ENCODE results near the gene FCER1A.

FCER1A gene

DNA sequence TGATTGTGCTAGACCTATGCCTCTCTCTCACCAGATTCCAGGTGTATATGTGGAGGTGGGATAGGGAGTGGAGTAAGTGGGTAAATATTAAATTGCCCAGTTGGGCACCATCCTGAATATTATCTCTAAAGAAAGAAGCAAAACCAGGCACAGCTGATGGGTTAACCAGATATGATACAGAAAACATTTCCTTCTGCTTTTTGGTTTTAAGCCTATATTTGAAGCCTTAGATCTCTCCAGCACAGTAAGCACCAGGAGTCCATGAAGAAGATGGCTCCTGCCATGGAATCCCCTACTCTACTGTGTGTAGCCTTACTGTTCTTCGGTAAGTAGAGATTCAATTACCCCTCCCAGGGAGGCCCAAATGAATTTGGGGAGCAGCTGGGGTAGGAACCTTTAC is at the start of gene FCER1A:
Gene FCER1A, plus strand, starts transcription at position 242 of the 400 bp plus-strand sequence. Its CDS starts 29 bp downstream, at position 271.
- Mint-ChIP-seq H3K36me3 (ENCODE audit: low read depth) (peaks cover 39% of the 10 kb centered on the region), H3K9me3 (no peaks in the 10 kb centered on the region), H3K4me1 (ENCODE audit: low read depth) (peaks cover 55% of the 10 kb centered on the region), H3K4me3 (peak within 1 kb of the TSS; percentile 81), H3K27ac (peak within 1 kb of the TSS; percentile 71), H3K27me3 (peaks cover 3% of the 10 kb centered on the region)
- intact Hi-C loops (cut with micrococcal nuclease): loop anchor here (10.0 kb wide), 1 partner anchor 57 kb away; no protein-coding TSS in a partner anchor

DNA sequence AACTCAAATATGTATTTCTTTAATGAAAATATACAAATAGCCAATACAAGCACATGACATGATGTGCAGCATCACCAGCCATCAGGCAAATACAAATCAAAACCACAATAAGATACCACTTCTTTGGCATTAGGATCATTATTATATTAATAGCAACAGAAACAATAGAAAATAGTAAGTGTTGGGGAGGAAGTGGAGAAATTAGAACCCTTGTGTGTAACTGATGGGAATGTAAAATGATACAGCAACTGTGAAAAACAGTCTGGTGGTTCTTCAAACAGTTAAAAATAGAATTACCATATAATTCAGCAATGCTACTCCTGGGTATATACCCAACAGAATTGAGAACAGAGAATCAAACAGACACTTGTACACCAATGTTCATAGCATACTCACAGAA is 40.8 kb upstream of the FCER1A start:
- no peak overlapping the region for H3K4me3 Mint-ChIP-seq
- H3K36me3 Mint-ChIP-seq (ENCODE audit: low read depth): no peaks in the 10 kb centered on the region
- intact Hi-C loops (cut with micrococcal nuclease): no loop called here
- peaks cover 8% of the 10 kb centered on the region for H3K4me1 Mint-ChIP-seq (ENCODE audit: low read depth)
- H3K27me3 Mint-ChIP-seq: no peaks in the 10 kb centered on the region
- H3K27ac Mint-ChIP-seq: no peak overlapping the region
- H3K9me3 Mint-ChIP-seq: peaks cover 15% of the 10 kb centered on the region

DNA sequence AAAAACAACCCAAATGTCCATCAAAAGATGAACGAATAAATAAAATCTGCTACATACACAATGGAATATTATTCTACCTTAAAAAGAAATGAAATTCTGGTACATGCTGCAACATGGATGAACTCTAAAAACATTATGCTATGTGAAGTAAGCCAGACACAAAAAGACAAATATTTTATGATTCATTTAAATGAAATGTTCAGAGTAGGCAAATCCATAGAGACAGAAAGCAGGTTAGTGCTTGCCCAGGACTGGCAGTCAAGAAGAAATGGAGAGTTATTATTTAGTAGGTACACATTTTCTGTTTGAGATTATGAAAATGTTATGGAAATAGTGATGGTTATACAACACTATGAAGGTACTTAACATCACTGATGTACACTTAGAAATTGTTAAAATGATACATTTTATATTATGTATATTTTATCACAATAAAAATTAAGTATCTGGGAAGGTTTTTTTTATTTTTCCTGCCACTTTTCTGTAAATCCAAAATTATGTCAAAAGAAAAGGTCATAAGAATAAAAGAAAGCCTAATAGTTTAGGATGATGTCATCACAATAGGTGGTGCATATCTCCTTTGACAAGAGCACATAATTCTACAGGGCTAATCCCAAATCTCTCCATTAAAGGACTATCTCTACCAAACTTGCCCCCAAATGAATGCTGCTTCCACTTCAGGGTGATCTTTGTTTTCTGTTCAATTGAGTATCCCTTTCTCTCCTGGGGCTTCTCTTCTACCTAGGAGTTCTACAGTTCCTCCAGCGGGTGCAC is 40.2 kb upstream of the FCER1A start:
- Mint-ChIP-seq H3K4me1 (ENCODE audit: low read depth) (peaks cover 14% of the 10 kb centered on the region), H3K27ac (no peak overlapping the region), H3K4me3 (no peak overlapping the region), H3K36me3 (ENCODE audit: low read depth) (no peaks in the 10 kb centered on the region), H3K9me3 (peaks cover 9% of the 10 kb centered on the region), H3K27me3 (no peaks in the 10 kb centered on the region)
- intact Hi-C loops (cut with micrococcal nuclease): no loop called here

DNA sequence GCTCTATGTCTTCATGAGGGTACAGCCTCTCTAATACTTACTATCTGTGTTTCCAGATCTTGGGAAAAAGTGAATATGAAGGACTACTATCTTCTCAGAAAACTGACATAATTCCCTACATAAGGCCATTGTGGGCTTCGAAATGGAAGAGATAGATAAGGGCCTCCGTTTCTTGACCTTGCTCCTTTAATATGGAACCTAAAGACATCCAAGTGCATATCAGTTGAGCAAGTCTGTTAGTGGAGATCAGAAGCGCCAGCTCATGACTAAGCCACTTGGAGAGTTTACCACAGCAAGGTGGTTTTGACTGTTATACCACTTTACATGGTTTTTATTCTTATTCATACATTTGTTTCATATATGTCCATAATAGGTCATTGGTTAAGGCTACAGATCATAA is 35.3 kb upstream of the FCER1A start:
- Mint-ChIP-seq H3K27ac (no peak overlapping the region), H3K27me3 (no peaks in the 10 kb centered on the region), H3K4me3 (no peak overlapping the region), H3K36me3 (ENCODE audit: low read depth) (no peaks in the 10 kb centered on the region), H3K9me3 (peaks cover 24% of the 10 kb centered on the region), H3K4me1 (ENCODE audit: low read depth) (peaks cover 24% of the 10 kb centered on the region)
- intact Hi-C loops (cut with micrococcal nuclease): no loop called here

DNA sequence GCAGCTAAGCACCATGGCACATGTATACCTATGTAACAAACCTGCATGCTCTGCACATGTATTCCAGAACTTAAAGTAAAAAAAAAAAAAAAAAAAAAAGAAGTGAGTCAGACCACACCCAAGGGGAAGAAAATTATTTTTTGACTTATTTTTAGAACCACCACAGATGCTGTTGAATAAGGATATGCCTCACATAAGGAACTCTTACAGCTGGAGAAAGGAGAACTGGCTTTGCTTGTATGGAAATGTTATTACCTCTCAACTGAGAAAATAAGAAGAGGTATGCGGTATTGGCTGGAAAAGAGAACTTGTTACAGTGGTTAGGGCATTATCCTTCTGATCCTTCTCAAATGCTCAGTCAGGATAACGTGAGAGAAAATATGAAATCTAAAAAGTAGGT is 27.5 kb upstream of the FCER1A start:
- H3K9me3 Mint-ChIP-seq: peaks cover 34% of the 10 kb centered on the region
- peaks cover 15% of the 10 kb centered on the region for H3K36me3 Mint-ChIP-seq (ENCODE audit: low read depth)
- H3K4me3 Mint-ChIP-seq: no peak overlapping the region
- intact Hi-C loops (cut with micrococcal nuclease): no loop called here
- peak overlapping the region; percentile 23 for H3K27ac Mint-ChIP-seq
- no peaks in the 10 kb centered on the region for H3K27me3 Mint-ChIP-seq
- peaks cover 79% of the 10 kb centered on the region for H3K4me1 Mint-ChIP-seq (ENCODE audit: low read depth)

DNA sequence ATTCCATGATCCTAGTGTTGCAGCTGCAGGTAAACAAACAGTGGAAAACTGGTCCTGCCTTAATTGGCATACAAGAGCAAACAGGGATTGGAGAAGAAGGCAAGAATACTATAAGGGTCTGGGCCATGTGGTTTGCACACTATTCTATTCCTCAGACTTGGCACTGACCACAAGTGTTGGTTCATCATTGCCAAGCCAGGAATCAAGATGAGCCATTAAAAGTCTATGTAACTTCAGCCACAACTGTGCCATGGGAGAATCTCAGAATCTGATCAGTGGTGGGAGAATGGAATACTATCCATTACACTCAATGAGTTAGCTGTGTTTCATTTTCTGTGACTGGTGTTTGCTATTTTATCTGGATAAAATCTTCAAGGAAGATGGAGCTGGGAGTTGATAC is 26.2 kb upstream of the FCER1A start:
- Mint-ChIP-seq H3K27ac (peak overlapping the region; percentile 23), H3K9me3 (peaks cover 25% of the 10 kb centered on the region), H3K4me1 (ENCODE audit: low read depth) (peaks cover 84% of the 10 kb centered on the region), H3K27me3 (no peaks in the 10 kb centered on the region), H3K4me3 (no peak overlapping the region), H3K36me3 (ENCODE audit: low read depth) (peaks cover 18% of the 10 kb centered on the region)
- intact Hi-C loops (cut with micrococcal nuclease): no loop called here

DNA sequence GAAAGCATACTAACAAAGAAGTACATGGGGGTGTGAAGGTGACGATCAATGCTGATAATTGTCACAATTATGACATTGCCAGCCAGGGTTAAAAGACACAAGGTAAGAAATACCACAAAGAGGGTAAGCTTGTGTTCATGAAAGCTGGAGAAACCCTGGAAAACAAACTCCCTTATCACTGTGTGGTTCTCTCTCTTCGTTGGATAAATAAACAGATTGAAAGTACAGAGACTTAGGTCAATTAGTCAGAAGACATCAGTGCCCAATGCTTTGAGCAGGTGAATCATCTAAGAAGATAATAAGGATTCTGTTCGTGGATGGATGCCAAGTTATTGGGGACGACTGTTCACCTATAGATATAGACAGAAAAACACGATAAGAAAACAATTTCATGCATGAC is 22.4 kb upstream of the FCER1A start:
- H3K4me3 Mint-ChIP-seq: no peak overlapping the region
- intact Hi-C loops (cut with micrococcal nuclease): no loop called here
- peaks cover 12% of the 10 kb centered on the region for H3K36me3 Mint-ChIP-seq (ENCODE audit: low read depth)
- H3K9me3 Mint-ChIP-seq: peaks cover 14% of the 10 kb centered on the region
- peak overlapping the region; percentile 65 for H3K27ac Mint-ChIP-seq
- H3K27me3 Mint-ChIP-seq: no peaks in the 10 kb centered on the region
- peaks cover 70% of the 10 kb centered on the region for H3K4me1 Mint-ChIP-seq (ENCODE audit: low read depth)

DNA sequence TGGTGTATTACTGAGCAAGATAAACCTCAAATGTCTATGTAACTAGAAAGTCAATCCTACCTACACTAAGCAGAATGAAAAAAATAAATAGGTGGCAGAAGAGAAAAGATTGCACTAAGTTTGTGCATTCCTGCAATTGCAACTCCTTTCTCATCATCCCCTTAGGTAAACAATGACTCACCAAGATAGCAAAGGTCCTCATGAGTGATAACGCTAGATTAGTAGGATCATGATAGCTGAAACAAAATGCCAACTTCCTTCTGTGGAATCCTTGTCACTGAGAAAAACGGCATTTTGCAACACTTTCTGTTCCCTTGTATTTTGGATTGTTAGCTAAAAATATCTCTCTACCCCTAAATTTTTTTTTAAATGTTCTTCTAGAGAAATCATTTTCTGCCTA is 20.0 kb upstream of the FCER1A start:
- intact Hi-C loops (cut with micrococcal nuclease): no loop called here
- H3K9me3 Mint-ChIP-seq: peaks cover 14% of the 10 kb centered on the region
- H3K36me3 Mint-ChIP-seq (ENCODE audit: low read depth): peaks cover 12% of the 10 kb centered on the region
- H3K4me1 Mint-ChIP-seq (ENCODE audit: low read depth): peaks cover 51% of the 10 kb centered on the region
- peak overlapping the region; percentile 70 for H3K27ac Mint-ChIP-seq
- H3K4me3 Mint-ChIP-seq: peak overlapping the region; percentile 26
- no peaks in the 10 kb centered on the region for H3K27me3 Mint-ChIP-seq

DNA sequence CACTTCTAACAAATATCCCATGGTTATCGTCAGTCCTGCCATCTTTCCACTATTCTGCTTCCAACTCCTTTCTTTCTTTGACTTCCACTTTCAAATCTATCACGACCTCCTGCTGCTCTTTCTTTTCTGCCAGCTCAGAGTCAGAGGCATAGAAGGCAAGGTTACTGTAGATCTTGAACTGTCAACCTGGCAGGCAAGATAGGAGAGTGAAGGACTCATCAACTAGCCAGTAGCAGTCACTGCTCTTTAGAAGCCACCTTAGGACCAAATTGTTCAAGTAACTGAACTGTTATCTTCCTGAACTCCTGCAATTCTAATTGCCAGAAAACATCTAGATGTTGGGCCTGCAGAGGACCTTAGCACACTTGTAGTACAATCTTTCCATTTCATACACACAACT is 13.1 kb upstream of the FCER1A start:
- Mint-ChIP-seq H3K4me3 (no peak overlapping the region), H3K27ac (no peak overlapping the region), H3K27me3 (no peaks in the 10 kb centered on the region), H3K36me3 (ENCODE audit: low read depth) (no peaks in the 10 kb centered on the region), H3K4me1 (ENCODE audit: low read depth) (peaks cover 47% of the 10 kb centered on the region), H3K9me3 (no peaks in the 10 kb centered on the region)
- intact Hi-C loops (cut with micrococcal nuclease): no loop called here

DNA sequence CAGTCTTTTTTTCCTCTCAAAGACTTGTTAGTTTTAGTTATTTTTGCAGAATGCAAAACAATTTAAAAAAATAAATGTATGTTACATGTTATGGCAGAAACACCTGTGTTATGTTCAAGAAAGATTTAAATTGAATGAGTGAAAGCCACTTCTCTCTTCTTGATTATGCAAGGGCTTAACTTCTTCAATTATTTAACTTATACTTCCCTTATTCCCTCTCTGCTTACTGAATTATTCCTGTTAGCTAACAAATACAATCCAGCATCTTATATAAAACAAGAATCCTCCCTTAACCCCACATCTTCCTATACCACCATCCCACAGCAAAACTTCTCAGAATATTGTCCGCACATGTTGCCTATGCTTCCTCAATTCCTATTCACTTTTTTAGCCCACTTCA is 10.7 kb upstream of the FCER1A start:
- no peaks in the 10 kb centered on the region for H3K36me3 Mint-ChIP-seq (ENCODE audit: low read depth)
- H3K9me3 Mint-ChIP-seq: no peaks in the 10 kb centered on the region
- peak overlapping the region; percentile 30 for H3K4me3 Mint-ChIP-seq

DNA sequence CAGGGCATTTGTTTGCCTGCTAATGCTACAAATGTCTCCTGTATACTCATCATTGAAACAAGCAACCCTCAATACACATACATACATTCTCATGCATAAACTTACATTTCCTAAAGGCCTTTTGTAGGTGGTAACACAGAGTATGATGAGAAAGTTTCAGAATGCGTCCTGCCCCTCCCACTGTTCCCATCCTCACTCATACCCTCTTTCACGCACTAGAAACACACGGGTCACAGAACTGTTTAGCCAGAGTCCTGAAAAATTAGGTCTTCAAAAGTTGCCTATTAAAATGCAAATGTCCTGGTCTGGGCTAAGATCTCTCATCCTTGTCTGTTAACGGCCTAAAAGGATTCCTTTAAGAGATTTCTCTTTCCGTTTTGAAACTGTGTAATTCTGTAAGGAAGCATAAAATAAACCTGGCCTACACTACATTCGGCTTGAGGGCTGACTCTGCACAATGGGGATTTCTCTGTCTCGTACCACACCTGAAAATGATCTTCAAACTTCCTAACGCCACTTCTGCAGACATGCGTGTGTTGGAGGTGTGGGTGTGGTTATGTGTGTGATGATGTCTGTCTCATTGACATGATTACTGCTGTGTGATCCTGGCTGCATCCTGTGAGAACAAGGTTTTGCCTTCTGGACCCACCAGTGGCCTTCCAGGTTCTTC is 5.3 kb upstream of the FCER1A start:
- intact Hi-C loops (cut with micrococcal nuclease): loop anchor here (10.0 kb wide), 1 partner anchor 148 kb away; no protein-coding TSS in a partner anchor
- Mint-ChIP-seq H3K36me3 (ENCODE audit: low read depth) (no peaks in the 10 kb centered on the region), H3K27ac (no peak overlapping the region), H3K4me3 (no peak overlapping the region), H3K9me3 (no peaks in the 10 kb centered on the region), H3K27me3 (no peaks in the 10 kb centered on the region), H3K4me1 (ENCODE audit: low read depth) (peaks cover 32% of the 10 kb centered on the region)

More for the DNA sequence above, 10.7 kb upstream of the FCER1A start:
- intact Hi-C loops (cut with micrococcal nuclease): loop anchor here (10.0 kb wide), 1 partner anchor 153 kb away; no protein-coding TSS in a partner anchor
- Mint-ChIP-seq H3K27ac (peak overlapping the region; percentile 73), H3K4me1 (ENCODE audit: low read depth) (peaks cover 39% of the 10 kb centered on the region), H3K27me3 (no peaks in the 10 kb centered on the region)

DNA sequence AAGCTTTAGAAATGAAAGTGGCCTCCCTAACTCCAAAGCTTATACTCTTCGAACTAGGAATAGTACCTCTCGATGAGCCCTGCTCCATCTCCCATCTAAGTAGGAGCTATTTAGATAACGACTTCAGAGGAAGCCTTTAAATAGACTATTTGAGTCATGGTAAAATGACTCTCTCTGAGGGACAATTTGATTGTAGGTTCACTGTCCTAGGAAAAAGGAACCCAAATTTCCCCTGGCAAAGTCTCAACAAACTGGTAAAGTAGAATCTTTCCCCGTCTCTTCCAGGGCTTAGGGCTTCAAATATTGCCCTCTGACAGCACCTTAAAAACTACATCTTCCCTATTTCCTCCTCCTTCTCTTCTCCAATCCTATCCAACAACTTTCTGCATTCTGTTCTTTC is 2.0 kb upstream of the FCER1A start:
- peaks cover 24% of the 10 kb centered on the region for H3K36me3 Mint-ChIP-seq (ENCODE audit: low read depth)
- intact Hi-C loops (cut with micrococcal nuclease): loop anchor here (10.0 kb wide), 1 partner anchor 55 kb away; no protein-coding TSS in a partner anchor
- peak overlapping the region; percentile 74 for H3K27ac Mint-ChIP-seq
- no peaks in the 10 kb centered on the region for H3K27me3 Mint-ChIP-seq
- H3K4me1 Mint-ChIP-seq (ENCODE audit: low read depth): peaks cover 45% of the 10 kb centered on the region
- H3K4me3 Mint-ChIP-seq: peak overlapping the region; percentile 56
- H3K9me3 Mint-ChIP-seq: no peaks in the 10 kb centered on the region

DNA sequence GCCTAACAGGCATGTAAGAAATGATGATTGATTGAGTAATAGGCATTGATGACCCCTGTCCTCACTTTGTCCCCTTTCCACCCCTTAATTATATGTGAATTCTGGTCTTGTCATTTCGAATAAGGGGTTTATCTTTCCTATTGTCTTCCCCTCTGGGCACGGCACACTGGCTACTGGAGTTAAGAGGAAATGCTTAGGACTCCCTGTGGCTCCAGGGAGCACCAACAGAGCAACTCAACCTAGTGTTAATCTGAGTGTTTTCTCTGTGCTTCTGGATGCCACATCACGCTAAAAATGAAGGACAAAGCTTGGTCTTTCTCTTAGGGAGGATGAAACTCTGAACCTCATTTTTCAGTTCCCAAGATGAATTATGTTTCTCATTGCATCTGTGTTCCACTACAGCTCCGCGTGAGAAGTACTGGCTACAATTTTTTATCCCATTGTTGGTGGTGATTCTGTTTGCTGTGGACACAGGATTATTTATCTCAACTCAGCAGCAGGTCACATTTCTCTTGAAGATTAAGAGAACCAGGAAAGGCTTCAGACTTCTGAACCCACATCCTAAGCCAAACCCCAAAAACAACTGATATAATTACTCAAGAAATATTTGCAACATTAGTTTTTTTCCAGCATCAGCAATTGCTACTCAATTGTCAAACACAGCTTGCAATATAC is 5.3 kb downstream of the FCER1A start:
- Mint-ChIP-seq H3K4me1 (ENCODE audit: low read depth) (peaks cover 41% of the 10 kb centered on the region), H3K36me3 (ENCODE audit: low read depth) (peaks cover 46% of the 10 kb centered on the region), H3K4me3 (peak overlapping the region; percentile 58), H3K27me3 (peaks cover 5% of the 10 kb centered on the region), H3K27ac (no peak overlapping the region), H3K9me3 (no peaks in the 10 kb centered on the region)
- intact Hi-C loops (cut with micrococcal nuclease): loop anchor here (10.0 kb wide), 1 partner anchor 63 kb away; no protein-coding TSS in a partner anchor

DNA sequence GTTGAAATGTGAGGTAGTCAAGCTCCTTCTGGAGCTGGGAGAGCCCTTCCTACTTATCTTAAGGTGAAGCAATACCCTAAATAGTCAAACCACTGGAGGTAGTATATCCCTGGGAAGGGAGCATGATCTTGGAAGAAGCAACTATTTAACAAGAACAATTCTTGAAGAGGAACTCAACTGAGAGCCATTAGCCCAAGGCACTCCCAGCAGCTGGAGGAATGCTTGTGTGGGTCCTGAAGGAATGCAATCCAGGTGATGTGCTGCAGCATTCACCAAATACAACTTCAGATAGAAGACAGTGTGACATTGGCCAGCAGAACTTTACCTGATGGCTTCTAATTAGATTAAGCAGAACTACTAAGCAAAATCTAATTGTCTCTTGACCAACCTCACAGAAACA is 9.5 kb downstream of the FCER1A start:
- Mint-ChIP-seq H3K4me3 (no peak overlapping the region), H3K27ac (no peak overlapping the region), H3K4me1 (ENCODE audit: low read depth) (peaks cover 38% of the 10 kb centered on the region), H3K36me3 (ENCODE audit: low read depth) (peaks cover 15% of the 10 kb centered on the region), H3K9me3 (no peaks in the 10 kb centered on the region), H3K27me3 (peaks cover 2% of the 10 kb centered on the region)
- intact Hi-C loops (cut with micrococcal nuclease): no loop called here

All from dendritic cell treated with granulocyte-macrophage colony-stimulating factor and Interleukin-4, amounts not matched to agents 40 ng/mL and 50 ng/mL, for 4 days (primary cell).